Activated CD4-positive, alpha-beta T cell treated with anti-CD3 and anti-CD28 coated beads, Interleukin-2, amount 50 U/mL, for 16 hours (primary cell): ENCODE data around the gene CST3.
"Not testable (repeated sequence)": the region's sequence is repeated elsewhere in the genome, so short reads cannot be mapped to it uniquely, and the experiment has no call there.

ENCODE experiments used
- DNase-seq: peaks from one replicate; pipeline ENCODE4 v3.0.0-alpha.2; 2020

CST3 gene

GRCh38 chr20:23641936-23642751 is 4.4 kb upstream of the CST3 start:
- no peak for DNase-seq

DNA sequence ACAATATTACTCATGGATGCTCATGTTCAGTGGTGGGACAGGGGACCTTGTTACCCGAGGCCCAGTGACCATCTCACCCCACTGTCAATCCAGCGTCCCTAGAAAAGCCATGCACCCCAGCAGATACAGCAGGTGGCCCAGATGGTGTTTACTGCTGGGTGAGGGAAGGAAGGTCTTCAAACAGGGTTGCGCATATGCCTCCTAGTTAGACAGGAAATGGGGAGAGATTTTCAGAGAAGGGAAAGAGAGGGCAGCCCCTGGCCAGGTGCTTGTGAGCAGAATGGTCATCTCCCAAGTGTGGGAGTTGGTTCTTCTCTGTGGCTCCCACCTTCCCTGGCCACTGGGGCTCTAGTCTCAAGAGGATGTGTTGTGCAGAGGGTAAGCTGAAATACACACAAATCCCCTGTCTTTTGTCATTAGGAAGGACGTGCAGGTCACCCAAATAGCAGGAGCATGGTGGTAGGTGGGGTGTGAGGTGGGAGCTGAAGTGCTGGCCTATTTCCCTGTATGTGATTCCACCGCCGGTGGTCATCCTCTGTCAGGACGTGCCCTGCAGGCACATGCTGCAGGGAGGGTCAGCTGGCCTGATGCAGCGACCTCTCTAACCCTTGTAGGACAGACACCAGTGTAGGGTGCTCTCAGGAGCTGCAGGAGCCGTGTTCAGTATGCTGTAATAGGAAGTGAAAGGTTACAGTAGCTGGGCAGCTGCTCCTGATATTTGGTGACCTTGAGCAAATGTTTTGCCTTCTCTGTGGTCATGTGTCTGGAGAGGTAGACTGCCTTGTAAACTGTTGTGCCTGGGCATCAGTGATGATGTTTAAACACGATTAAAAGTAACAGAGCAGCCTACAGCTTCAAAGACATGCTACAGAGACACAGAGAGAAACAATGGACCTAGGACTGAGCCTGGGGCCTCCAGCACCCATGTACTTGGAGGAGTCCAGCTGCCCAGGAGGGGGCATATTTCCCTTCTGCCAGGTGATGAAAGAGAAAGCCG is 3.2 kb upstream of the CST3 start:
- no peak for DNase-seq

DNA sequence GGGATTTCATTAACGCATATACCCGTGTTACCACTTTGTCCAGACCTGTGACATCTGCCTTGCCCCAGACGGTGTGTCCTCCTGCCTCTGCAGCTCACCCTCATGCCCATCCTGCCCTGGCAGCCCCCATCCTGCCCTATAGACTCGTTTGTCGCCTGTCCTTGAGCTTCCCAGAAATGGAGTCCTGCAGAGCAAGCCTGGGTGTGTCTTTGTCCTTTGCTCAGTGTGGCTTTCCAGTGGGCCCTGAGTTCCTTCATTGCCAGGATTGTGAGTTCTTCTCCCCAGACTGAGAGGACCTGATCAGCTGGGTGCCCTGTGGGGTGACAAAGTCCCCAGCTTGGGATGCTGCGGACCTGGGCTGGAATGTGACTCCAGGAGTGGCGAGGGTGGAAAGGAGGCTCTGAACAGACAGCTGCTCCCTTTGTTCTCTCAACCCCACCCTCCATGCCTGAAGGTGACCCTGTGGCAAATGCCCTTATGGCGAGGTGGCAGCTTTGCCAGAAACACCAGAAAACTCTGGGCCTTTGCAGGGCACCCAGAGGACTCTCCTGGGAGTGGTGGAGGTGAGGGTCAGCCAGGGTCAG is 2.4 kb upstream of the CST3 start:
- no peak for DNase-seq

DNA sequence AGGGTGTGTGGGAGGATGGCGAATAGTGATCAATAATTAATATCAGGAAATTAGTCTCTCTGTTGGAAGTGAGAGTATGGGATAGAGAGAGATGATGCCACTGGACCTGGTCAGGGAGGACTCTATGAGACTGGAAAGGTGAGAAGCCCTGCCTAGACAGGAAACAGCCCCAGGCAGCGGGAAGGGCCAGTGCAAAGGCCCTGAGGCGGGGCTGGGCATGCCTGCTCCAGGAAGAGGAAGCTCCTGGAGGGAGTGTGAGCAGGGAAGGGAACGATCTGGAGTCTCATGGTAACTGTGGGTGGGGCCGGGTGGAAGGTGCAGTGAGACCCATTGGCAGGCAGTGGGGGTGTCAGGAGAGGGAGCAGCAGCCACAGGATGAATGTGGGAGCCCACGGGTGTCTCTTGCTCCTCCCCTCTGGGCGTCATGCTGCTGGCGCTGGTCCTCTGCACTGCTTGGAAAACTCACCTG is 1.8 kb upstream of the CST3 start:
- DNase-seq, result no peak

DNA sequence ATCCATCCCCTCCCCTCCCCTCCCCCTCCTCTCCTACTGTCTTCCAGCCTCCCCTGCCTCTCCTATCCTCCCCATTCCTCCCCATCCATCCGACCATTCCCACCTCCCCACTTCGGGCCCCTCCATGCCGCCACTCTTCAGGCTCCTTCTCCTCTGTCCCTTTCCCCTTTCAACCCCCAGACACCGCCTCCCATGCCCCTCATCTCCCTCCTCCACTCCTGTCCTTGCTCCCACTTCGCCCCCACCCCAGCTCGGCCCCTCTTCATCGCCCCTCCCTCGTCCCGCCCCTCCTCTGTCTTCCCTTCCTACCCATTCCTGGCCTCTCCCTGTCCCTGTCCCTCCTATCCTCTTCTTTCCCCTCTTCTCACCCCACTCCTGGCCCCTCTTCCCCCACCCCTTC is 554 bp upstream of the CST3 start:
- DNase-seq, result no peak

GRCh38 chr20:23636908-23637281 is 860 bp downstream of the CST3 start:
- no peak for DNase-seq

DNA sequence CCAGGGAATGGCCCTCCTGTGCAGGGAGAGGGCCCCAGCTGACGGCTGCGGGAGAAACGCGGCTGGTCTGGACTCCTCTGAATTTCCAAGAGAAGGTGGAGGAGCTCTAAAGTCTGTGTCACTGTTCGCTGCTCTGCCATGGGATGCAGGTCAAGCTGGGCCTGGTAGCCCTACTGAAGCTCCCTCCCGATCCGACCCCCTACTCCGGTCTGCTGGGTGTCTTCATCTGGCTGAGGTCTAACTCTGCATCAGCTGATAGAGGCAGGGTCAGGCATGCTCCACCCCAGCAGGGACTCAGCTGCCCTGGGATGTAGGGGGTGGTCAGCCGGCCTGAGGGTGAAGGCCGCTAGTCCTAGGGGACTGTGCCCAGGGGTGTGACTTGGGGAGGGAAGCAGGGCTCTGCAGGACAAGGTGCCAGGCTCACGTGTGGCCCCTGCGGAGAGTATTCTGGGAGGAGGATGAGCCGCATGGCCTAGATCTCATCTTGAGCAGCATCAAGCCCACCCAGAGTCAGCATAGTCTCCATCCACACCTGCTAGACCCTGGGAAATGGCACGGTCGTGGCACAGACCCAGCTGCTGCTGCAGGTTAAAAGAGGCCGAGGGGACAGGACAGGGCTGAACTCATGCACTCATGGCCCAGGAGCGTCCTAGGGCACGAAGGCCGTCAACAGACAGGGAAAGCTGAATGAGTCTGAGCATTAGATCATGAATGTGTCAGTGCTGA is 1.4 kb downstream of the CST3 start:
- no peak for DNase-seq

- DNase-seq, result not testable (repeated sequence)
Measured at GRCh38 chr20:23635768-23636090, 2.0 kb downstream of the CST3 start.

DNA sequence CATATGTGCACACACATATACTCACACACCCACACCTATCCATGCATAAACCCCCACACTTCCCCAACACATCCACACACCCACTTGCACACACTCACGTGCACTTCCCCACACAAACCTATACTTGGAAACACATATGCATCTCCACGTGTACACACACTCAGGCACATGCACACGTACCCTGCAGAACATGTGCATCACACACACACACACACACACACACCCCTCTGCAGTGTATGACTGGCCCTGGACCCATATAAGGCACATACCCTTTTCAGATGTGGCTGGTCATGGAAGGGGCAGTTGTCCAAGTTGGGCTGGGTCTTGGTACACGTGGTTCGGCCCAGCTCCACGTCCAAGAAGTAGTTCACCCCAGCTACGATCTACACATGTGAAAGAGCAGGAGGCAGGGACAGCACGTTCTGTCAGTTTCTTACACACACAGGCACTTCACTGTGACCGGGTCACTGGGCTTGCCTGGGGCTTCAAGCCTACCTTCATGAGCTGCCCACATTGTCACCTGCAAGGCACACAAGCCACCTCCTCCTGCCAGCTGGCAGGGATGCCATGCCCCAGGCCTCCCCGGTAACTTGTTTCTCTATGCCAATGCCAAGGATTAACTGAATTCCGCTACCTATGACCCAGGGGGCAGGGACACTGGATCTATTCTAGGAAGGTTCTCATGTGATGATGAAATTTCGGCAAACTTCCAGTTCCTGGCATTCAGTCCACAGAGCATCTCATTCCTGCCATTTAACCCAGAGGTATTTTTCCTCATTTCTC is 2.6 kb downstream of the CST3 start:
- no peak for DNase-seq

- DNase-seq, result no peak
Measured at GRCh38 chr20:23634044-23634801, 3.5 kb downstream of the CST3 start.

GRCh38 chr20:23632711-23633573 is 4.8 kb downstream of the CST3 start:
- DNase-seq, result no peak

DNA sequence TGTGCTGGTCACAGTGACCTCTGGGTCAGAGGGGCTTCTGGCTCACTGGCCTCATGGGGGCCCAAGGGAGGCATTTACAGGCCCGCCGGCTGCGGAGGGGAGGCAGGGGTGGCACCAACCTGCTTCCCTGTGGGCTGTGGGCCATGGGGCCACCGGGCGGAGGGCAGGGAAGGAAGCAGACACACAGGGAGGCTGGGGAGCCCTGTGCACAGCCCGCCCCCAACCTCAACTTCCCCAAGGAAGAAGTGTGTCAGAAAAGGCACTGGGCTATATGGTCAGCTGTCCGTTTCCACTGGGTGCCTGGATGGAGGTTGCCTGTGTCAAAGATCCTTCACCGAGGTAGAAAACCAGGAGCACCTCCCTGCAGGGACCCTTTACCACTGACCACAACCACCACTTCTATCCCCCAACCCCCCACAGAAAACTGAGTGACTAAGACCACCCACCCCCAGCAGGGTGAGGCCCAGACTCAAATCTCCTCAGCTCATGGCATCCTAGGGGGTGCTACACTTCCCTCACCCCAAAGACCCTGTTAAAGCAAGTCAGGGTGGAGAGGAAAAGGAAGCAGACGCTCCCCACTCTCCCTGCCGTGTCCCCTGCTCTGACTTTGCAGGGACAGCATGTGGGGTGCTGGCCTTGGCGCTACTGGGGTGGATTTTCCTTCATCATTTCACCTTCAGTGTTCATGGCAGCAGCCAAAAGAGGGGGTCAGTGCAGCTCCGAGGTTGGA is 5.6 kb downstream of the CST3 start:
- no peak for DNase-seq

GRCh38 chr20:23631226-23631822 is 6.4 kb downstream of the CST3 start:
- DNase-seq, result no peak

GRCh38 chr20:23630392-23630849 is 7.3 kb downstream of the CST3 start:
- DNase-seq, result no peak

DNA sequence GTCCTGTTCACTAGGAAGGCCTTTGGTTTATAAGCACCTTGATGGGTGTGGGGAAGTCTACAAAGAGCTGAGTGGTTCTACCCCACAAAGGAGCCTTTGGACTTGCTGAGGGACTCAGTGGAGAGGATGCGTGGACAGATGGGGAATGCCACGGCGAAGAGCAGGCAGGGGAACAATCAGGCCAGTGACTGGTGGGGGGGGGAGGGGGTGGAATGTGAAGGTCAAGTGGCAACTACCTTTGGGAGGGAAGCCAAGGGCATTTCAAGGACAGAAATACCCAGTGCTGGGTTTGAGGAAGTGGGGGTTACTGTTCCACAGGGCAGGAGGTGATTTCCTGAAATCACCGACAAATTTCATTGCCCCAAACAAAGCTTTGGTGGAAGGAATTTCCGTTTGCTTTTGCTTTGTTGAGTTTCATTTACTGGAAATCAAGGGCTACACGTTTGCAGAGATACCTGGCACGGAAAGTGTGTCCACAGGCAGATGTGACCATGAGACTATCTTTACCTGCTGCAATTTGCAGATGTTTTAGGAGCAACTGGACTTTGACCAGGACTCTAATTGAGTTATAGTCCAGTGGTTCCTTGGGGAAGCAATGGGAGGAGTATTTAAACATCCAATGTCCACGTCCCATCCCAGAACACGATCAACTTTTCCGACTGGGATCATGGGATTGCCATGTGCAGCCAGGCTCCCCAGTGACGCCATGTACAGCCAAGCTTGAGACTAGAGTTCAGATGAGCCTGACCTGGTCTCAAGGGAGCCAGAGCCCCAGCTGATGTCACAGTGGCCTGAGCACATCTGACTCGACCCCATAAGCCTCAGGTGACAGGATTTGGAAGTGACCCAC is 8.0 kb downstream of the CST3 start:
- no peak for DNase-seq

- no peak for DNase-seq
Measured at GRCh38 chr20:23629017-23629541, 8.7 kb downstream of the CST3 start.

DNA sequence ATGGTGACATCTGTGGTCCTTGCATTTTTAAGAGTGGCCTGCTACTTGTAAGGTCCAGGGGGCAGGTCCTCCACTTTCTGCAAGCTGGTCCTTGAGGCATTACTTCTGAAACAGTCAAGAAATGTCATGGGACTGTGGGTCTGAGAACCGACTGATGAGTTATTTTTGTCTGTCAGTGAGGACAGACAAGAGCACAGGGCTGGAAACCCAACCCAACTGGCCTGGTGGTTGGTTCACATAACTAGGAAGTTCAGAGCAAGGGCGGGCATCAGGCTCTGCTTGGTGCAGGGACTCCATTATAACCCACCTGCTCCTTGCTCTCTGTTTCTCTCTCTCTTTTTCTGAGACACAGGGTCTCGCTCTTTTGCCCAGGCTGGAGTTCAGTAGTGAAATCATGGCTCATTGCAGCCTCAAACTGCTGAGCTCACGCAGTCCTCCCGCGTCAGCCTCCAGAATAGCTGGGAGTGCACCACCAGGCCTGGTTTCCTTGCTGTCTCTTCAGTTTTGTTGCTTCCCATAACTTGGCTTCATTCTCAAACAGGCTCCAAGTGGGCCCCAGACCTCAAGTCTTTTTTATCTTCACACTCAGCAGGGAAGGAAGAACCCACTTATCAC is 9.2 kb downstream of the CST3 start:
- no peak for DNase-seq
